Epithelial cell of proximal tubule (primary cell): ENCODE results near the gene KCNE2. TPM values are rescaled to one million over a fixed set of nuclear protein-coding genes. Genes with fewer than 3 reads are reported as not detected.
A peak's percentile ranks its signal among the peaks of the same experiment; 100 is the strongest.

Experiments
- DNase-seq: peaks from one replicate; pipeline ENCODE4 v3.0.0-alpha.2; 2011; ENCODE audit warnings: low read depth
- H3K4me3 ChIP-seq: 2 replicates; pipeline ENCODE4 v1.5.1; 2011; ENCODE audit warnings: low read depth, mild to moderate bottlenecking, low read length
- CTCF ChIP-seq: conservative IDR thresholded peaks from 2 replicates; pipeline ENCODE4 v1.5.1; 2012; ENCODE audit warnings: low read depth, mild to moderate bottlenecking, low read length
- total RNA-seq: library from RNA; depleted of rRNA; stranded (reverse); fragments of >200 nt; gene quantifications from 2 replicates; pipeline ENCODE4 v1.2.3, GENCODE V29; 2015

KCNE2 gene
- total RNA-seq, 1 donor from 2014 or later, result not detected

DNA sequence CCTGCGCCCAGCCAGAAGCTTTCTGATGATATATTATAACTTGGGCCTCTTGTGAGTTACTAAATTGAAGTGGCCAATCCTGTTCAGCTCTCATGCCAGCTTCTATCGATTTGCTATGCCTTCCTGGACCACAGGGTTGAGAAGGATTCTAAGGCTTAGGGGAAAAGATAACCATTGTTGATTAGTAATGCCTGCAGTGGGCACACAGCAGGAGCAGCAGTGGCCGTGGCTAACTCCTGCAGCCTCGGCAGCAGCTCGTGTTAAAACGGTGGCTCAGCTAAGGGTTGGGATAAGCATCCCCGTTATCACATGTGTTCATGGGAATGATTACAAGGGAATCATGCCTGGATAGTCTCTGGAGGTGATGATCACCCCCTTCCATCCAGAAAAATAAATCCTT lies 20.5 kb upstream of the KCNE2 start:
- no peak for DNase-seq
- no peak for TF ChIP-seq CTCF
- no peak overlapping the region for H3K4me3 ChIP-seq

GRCh38 chr21:34343838-34344381 lies 19.9 kb upstream of the KCNE2 start:
- no peak for TF ChIP-seq CTCF
- no peak for DNase-seq
- H3K4me3 ChIP-seq, result no peak overlapping the region

DNA sequence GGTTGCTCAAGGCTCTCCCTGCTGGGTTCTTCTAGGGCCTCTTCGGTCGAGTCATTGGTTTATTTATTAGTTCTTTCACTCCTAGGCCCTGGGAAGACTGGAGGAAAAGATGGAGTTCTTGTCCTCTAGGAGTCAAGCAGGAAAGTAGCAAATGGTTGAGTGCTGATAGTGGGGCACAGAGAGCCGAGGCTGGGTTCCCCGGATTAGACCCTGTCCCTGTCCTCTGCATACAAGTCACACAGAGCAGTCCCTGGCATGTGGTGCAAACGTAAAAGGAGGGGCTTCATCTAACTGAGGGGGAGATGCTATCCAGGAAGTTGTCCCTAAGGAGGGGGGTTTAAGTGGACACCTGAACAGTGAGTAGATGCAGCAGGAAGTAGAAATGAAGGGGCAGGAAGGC lies 19.2 kb upstream of the KCNE2 start:
- H3K4me3 ChIP-seq, result no peak overlapping the region
- no peak for DNase-seq
- TF ChIP-seq CTCF, result no peak

GRCh38 chr21:34345091-34345871 lies 18.5 kb upstream of the KCNE2 start:
- H3K4me3 ChIP-seq, result no peak overlapping the region
- no peak for TF ChIP-seq CTCF
- DNase-seq, result no peak

GRCh38 chr21:34345892-34346291 lies 17.9 kb upstream of the KCNE2 start:
- no peak overlapping the region for H3K4me3 ChIP-seq
- TF ChIP-seq CTCF, result no peak

DNA sequence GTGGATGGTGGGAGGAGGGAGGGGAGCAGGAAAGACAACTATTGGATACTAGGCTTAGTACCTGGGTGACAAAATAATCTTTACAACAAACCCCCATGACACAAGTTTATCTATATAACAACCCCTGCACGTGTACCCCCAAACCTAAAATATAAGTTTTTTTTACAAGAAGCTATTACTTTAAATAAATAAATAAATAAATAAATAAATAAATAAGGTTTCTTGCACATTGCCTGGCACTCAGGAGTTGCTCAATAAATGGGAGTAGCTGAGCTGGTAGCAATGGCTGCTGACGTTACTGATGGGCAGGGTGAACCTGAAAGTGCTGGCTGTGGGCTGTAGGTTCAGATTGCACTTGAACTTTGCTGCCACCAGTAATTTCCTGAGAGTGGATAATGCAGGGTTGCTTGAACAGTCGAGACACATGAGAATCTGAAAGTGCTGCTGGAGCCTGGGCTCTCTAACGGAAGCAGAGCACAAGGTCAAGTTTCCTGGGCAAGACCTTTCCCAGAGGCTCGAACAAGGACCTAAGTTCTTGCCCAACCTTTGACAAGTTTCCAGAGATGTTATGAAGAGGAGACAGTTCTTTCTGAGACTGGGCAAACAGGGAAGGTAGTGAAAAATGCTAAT lies 14.8 kb upstream of the KCNE2 start:
- H3K4me3 ChIP-seq, result no peak overlapping the region
- no peak for DNase-seq
- TF ChIP-seq CTCF, result no peak

More at GRCh38 chr21:34345892-34346291, 17.9 kb upstream of the KCNE2 start:
- no peak for DNase-seq

DNA sequence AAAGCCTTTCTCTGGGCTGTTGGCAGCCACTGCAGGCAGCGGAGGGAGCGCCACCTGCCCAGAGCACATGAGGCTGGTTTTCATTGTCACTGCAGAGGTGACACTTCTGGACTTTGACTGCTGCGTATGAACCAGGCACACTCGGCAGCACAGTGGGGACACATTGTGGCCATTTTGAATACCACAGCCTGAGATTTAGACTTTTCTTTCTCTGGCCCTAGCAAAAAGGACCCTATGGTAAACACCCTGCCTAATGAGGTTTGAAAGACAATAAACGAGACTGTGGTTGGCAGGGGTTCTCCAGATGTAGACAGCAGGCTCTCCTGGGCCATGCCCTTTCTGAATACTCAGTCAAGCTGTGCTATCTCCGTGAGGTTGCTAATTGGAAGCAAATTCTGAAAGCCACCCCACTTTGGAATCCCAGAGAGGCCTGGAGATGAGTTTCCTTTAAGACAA lies 12.0 kb upstream of the KCNE2 start:
- no peak overlapping the region for H3K4me3 ChIP-seq
- DNase-seq, result no peak

More for the DNA sequence above, 12.0 kb upstream of the KCNE2 start:
- TF ChIP-seq CTCF, result peak; percentile 67
